MV-4-11 (cell line): ENCODE measurements around the gene PTTG1IP.
A peak's percentile ranks its signal among the peaks of the same experiment; 100 is the strongest.

ENCODE experiments used
- DNase-seq: peaks from one replicate; lab custom pipeline; 2025; lab: John Stamatoyannopoulos, UW

The PTTG1IP gene

DNA sequence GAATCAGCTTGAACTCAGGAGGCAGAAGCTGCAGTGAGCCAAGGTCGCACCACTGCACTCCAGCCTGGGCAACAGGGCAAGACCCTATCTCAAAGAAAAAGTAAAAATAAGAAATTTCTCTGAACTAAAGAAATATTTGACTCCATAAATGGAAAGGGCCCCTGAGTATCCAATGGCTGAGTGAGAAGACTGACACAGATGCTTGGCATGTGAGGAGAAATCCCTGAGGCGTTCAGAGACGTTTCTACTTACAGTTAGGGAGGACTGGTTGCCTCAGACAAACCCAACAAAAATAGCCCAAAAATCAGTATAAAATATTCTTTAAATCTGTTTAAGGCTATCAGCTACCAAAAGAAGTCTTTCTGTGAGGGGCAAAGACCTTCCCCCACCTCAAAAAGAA lies 52.6 kb downstream of the PTTG1IP start:
- no peak for DNase-seq

GRCh38 chr21:44819283-44820243 lies 53.9 kb downstream of the PTTG1IP start:
- DNase-seq = no peak

DNA sequence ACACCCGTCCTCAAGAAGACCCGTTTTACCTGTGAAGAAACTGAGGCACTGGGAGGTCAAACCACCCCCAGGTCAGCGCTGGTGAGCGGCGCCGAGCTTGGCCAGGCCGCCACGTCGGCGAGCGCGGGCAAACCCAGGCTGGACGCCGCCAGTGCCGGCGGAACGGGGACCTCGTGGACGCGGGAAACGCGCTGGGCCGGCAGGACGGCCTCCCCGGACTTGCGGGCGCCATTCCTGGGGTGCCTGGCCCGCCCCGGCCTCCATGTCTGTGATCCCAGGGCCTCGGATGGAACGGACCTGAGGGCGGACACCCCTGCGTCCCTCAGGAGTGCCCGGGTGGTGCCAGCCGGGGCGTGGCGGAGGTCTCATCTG lies 54.9 kb downstream of the PTTG1IP start:
- no peak for DNase-seq

GRCh38 chr21:44817914-44818639 lies 55.4 kb downstream of the PTTG1IP start, which contains the start of gene SUMO3:
Gene SUMO3, minus strand, starts transcription at chr21:44818062. Its CDS starts 94 bp downstream, at chr21:44817968.
- peak; percentile 69 for DNase-seq

DNA sequence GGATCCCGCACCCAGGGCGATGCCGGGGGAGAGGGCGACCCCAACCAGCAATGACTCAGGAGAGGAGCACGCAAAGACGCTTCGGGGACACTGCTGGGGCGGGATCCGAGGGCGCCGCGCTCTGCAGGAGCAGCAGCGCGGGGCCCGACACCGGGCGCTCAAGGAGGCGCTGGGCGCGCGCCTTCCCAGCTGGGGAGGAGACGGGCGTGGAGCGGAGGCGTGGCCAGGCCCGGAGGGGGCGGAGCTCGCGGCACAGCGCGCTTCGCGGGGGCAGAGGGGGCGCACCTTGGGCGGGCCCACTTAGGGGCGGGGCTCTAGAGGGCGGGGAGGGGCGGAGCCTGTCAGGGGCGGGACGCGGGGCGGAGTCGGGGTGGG lies 56.0 kb downstream of the PTTG1IP start:
- peak; percentile 73 for DNase-seq

DNA sequence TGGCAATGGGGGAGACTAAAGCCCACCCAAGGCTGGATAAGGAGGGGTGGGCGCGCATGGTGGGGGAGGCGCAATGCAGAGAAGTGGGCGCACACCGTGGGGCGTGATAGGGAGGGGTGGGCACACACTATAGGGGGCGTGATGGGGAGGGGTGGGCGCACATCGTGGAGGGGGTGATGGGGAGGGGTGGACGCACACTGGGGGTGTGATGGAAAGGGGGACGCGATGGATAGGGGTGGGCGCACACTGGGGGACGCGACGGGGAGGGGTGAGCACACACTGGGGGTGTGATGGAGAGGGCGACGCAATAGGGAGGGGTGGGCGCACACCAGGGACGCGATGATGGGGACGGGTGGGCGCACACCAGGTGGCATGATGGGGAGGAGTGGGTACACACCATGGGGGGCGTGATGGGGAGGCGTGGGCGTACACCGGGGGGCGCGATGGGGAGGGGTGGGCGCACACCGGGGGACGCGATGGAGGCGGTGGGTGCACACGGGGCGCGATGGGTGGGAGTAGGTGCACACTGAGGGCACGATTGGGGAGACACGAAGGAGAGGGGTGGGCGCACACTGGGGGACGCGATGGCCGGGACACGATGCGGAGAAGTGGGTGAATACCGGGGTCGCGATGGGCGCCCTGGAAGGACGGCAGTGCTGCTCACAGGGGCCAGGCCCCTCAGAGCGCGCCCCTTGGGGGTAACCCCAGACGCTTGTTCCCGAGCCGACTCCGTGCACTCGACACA lies 56.6 kb downstream of the PTTG1IP start:
- no peak for DNase-seq

- no peak for DNase-seq
Measured at GRCh38 chr21:44815852-44816628, 57.5 kb downstream of the PTTG1IP start.

GRCh38 chr21:44815225-44815624 lies 58.3 kb downstream of the PTTG1IP start:
- no peak for DNase-seq

- DNase-seq = no peak
Measured at GRCh38 chr21:44814498-44815023, 58.9 kb downstream of the PTTG1IP start.

DNA sequence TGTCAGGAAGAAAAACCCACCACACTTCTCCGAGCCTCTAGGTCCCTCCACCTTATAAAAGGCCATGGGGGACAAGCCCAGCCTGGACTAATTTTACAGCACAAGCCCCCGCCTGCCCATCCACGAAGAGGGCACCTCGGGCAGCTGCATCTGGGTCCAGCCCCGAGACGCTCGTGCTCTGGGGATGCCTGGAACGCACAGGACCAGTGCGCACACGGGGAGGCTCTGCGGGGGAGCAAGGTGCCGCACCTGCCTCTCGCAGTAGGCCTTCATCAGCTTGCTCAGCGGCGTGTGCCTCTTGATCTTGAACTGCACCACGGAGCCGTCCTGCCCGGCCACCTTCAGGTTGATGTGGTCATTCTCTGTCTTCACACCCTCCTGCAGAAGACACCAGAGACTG lies 59.8 kb downstream of the PTTG1IP start:
- no peak for DNase-seq

DNA sequence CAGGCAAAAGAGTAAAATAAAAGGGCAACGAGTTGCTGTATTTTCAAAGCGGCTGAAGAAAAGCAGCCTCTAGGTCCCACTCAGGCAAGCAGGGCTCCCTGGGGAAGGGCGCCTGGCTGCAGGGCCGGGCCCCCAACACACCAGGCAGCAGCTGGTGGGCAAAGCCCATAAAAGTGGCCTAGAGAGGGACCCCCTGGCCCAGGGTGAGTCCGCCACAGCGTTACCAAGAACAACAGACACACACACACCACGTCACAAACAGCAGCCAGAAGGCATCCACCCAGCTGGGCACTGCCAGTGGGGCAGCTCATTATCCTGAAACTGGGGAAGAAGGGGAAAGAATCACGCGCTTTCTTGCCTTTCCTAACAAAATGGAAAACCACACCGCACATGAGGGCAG lies 60.3 kb downstream of the PTTG1IP start:
- no peak for DNase-seq

DNA sequence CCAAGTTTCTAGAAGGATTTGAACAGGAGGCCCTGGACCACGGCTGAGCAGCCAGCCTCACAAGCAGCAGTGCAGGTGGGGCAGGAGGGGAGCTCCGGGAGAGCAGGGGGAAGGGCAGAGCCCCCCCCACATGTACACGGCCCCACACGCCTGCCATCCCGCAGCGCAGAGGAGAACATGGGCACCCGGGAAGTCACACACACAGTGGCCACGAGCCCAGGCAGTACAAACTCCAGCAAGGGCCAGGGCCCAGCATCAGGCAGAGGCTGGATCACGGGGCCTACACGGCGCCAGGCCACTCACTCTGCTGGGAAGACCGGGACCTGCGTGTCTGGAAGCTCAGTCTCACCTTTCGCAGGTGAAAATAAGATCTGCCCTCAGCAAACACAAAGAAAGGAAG lies 60.9 kb downstream of the PTTG1IP start:
- no peak for DNase-seq

GRCh38 chr21:44810779-44811178 lies 62.7 kb downstream of the PTTG1IP start:
- no peak for DNase-seq

- DNase-seq = no peak
Measured at GRCh38 chr21:44805859-44806258, 67.6 kb downstream of the PTTG1IP start.

DNA sequence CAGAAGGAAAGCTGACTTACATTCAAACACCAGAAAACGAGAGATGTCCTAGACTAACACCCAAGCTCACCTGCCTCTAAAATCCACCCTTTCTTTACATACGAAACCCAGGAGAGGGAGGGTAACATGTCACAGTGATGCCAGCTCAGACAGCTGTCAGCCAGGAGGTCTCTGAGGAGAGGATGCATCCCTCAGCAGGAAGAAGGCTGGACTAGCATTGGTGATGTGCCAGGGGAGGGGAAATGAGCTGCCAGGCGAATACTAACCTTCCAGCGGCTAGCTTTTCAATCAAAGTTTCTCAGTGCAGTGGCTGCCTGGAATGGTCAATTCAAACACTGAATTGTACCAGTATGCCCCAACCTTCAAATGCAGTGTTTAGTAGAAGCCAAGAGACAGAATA lies 68.3 kb downstream of the PTTG1IP start:
- no peak for DNase-seq

- DNase-seq = no peak
Measured at GRCh38 chr21:44804762-44805161, 68.7 kb downstream of the PTTG1IP start.

DNA sequence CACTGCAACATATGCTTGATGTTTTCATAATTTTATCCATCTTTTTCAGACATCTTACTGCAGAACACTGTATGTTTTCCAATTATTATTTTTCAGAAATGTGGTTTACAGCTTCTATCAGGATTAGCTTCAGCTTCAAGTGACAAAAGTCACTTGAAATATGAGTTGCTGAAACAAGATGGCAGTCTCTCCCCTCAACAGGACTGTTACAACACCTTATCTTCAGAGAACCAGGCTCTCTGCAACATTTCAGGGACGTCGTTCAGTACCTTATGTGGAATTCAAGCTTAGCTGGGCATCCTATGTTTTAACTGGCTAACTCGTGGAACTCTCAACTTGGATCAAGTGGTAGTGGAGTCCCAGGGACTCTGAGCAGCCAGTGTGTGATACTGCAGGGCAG lies 69.8 kb downstream of the PTTG1IP start:
- DNase-seq = no peak

DNA sequence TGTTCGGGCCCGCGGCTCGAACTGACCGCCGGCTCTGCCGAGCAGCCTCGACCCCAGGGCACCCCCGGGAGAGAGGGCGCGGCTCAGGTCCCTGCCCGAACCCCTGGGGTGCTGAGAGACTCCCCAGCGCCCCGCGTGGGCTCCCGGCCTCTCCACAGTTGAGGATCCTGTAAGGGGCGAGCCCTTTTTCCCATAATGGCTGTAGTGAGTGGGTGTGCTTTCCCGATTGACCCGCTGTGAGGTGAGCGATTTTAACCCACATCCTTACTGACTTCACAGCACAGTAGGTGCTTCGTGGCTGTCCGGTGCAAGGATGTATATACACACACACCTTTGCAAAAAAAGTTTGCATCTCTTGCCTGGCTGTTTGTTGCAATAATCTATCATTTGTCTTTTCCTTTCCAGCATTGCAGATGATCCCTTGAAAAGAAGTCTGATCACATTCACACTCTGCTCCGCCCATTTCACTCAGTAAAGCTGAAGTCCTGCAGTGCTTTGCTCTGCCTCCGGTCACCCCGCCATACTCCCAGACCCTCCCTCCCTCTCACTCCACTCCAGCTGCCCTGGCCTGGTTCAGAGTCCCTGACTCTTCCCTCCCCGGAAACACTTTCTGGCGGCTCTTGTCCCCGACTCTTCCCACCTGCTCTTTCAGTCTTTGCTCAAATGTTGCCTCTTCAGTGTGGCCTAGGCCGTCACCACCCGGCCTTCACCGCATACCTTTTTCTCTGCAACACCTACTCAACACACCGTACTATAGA lies 70.9 kb downstream of the PTTG1IP start:
- peak; percentile 40 for DNase-seq

- peak; percentile 70 for DNase-seq
Measured at GRCh38 chr21:44801468-44802395, 71.8 kb downstream of the PTTG1IP start, which contains the start of gene UBE2G2. Gene UBE2G2, minus strand, starts transcription at chr21:44801820. Its CDS starts 72 bp downstream, at chr21:44801748.
